ENCODE measurements around the gene HIGD1A.
"Not testable (repeated sequence)": the region's sequence is repeated elsewhere in the genome, so short reads cannot be mapped to it uniquely, and the experiment has no call there.

Gene HIGD1A

GRCh38 chr3:42829083-42829627 lies 24.9 kb upstream of the HIGD1A start:
- DNase-seq, result no peak

- no peak for DNase-seq
Observed at GRCh38 chr3:42827654-42828053, 23.4 kb upstream of the HIGD1A start.

GRCh38 chr3:42827023-42827422 lies 22.7 kb upstream of the HIGD1A start:
- DNase-seq, result no peak

GRCh38 chr3:42826141-42826540 lies 21.9 kb upstream of the HIGD1A start:
- DNase-seq, result no peak

- no peak for DNase-seq
Observed at GRCh38 chr3:42823351-42823750, 19.1 kb upstream of the HIGD1A start.

- no peak for DNase-seq
Observed at GRCh38 chr3:42822828-42823227, 18.5 kb upstream of the HIGD1A start.

- no peak for DNase-seq
Observed at GRCh38 chr3:42820746-42821051, 16.4 kb upstream of the HIGD1A start.

GRCh38 chr3:42819351-42819965 lies 15.2 kb upstream of the HIGD1A start:
- DNase-seq, result no peak

- DNase-seq, result no peak
Observed at GRCh38 chr3:42815826-42816225, 11.5 kb upstream of the HIGD1A start.

- peak; percentile 13 for DNase-seq
Observed at GRCh38 chr3:42814914-42815507, 10.7 kb upstream of the HIGD1A start.

- no peak for DNase-seq
Observed at GRCh38 chr3:42814246-42814645, 10.0 kb upstream of the HIGD1A start.

- not testable (repeated sequence) for DNase-seq
Observed at GRCh38 chr3:42811118-42811883, 7.0 kb upstream of the HIGD1A start.

- not testable (repeated sequence) for DNase-seq
Observed at GRCh38 chr3:42810706-42811105, 6.4 kb upstream of the HIGD1A start.

GRCh38 chr3:42809202-42809601 lies 4.9 kb upstream of the HIGD1A start, which contains the start of gene ACKR2:
Gene ACKR2, plus strand, starts transcription at chr3:42809445. Its CDS starts 55,058 bp downstream, at chr3:42864503.
- no peak for DNase-seq

GRCh38 chr3:42807929-42808328 lies 3.6 kb upstream of the HIGD1A start:
- DNase-seq, result no peak

- DNase-seq, result peak; percentile 60
Observed at GRCh38 chr3:42805141-42805821, 991 bp upstream of the HIGD1A start.

GRCh38 chr3:42804831-42805132 lies 492 bp upstream of the HIGD1A start:
- DNase-seq, result no peak

GRCh38 chr3:42803414-42804105 lies 730 bp downstream of the HIGD1A start:
- DNase-seq, result peak; percentile 88

GRCh38 chr3:42802876-42803413 lies 1.3 kb downstream of the HIGD1A start:
- no peak for DNase-seq

- no peak for DNase-seq
Observed at GRCh38 chr3:42801784-42802183, 2.5 kb downstream of the HIGD1A start.

- no peak for DNase-seq
Observed at GRCh38 chr3:42801048-42801620, 3.2 kb downstream of the HIGD1A start.

GRCh38 chr3:42800251-42800650 lies 4.0 kb downstream of the HIGD1A start:
- no peak for DNase-seq

Data from retina (tissue), 1 donor.